ENCODE results near the gene FGF9.

DNA sequence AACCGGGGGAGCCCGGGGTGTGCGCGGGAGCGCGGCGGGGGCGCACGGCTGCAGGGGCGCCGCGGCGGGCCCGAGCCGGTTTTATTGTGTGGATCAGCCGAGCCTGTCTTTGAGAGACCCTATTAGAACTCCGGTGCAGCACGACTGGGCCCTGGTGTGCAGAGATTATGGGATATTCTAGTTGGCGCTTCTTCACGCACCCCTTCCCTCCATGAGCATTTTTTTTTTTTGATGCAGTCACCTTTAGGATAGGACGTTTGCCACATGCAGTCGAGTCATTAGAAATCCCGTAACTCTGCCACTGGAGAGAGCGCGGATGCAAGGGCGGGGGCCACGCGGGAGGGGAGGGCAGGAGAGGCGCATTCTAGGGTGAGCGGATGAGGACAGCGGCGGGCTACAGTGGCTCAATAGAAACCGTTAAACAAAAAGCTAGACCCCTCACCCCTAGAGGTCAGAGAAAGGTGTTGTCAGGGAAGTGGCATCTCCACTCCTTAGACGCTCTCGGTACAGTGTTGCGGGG, 3.7 kb downstream of the FGF9 start:
- TF ChIP-seq, protein P1, sequence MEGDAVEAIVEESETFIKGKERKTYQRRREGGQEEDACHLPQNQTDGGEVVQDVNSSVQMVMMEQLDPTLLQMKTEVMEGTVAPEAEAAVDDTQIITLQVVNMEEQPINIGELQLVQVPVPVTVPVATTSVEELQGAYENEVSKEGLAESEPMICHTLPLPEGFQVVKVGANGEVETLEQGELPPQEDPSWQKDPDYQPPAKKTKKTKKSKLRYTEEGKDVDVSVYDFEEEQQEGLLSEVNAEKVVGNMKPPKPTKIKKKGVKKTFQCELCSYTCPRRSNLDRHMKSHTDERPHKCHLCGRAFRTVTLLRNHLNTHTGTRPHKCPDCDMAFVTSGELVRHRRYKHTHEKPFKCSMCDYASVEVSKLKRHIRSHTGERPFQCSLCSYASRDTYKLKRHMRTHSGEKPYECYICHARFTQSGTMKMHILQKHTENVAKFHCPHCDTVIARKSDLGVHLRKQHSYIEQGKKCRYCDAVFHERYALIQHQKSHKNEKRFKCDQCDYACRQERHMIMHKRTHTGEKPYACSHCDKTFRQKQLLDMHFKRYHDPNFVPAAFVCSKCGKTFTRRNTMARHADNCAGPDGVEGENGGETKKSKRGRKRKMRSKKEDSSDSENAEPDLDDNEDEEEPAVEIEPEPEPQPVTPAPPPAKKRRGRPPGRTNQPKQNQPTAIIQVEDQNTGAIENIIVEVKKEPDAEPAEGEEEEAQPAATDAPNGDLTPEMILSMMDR (IDR thresholded peaks at IDR 0.05), result no peak
- TF ChIP-seq POLR2A (IDR thresholded peaks at IDR 0.05), result no peak
